GM18870 (cell line): Measurements from ENCODE around the gene IFNGR1.
A peak's percentile ranks its signal among the peaks of the same experiment; 100 is the strongest.

ENCODE experiments used
- ATAC-seq: cut with Tn5 transposase; IDR thresholded peaks from one replicate; pipeline ENCODE4 v1.9.1; 2021; ENCODE audit warnings: moderate library complexity; ENCODE audit not compliant: unreplicated experiment

IFNGR1 gene

GRCh38 chr6:137156650-137157049 is 62.5 kb downstream of the IFNGR1 start:
- ATAC-seq, result no peak

DNA sequence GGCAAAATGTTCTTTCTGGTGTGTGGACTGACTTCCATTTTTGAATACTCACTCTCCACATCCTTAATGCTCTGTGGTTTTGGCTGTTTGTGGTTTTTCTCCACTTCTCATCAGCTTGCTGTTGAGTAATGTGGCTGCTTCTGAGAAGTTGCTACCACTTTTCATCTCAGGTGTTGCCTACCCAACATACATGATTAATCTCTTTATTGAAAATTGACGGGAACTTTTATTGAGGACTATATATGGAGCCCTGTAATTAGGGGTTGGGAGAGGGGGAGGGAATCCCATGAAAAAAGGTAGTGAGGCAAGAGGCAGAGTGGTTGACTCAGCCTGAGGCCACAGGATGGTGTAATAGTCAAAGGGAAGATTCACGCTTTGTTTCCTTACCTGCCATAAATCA is 63.4 kb downstream of the IFNGR1 start:
- ATAC-seq, result peak; percentile 74

- no peak for ATAC-seq
Observed at GRCh38 chr6:137150072-137150471, 69.1 kb downstream of the IFNGR1 start.

GRCh38 chr6:137149035-137149393 is 70.2 kb downstream of the IFNGR1 start:
- ATAC-seq, result no peak

GRCh38 chr6:137148306-137149034 is 70.7 kb downstream of the IFNGR1 start:
- no peak for ATAC-seq
